Cardiac muscle cell (in vitro differentiated cells and primary cell): ENCODE results near the gene ESYT1. TPM values are rescaled to one million over a fixed set of nuclear protein-coding genes. Genes with fewer than 3 reads are reported as not detected.

Source experiments
- DNase-seq, 2 donors: peaks; one replicate each; pipeline versions ENCODE4 v3.0.0 to v3.0.0-alpha.2; 2010 to 2017; ENCODE audit warnings: low read depth in 1 of 2, low spot score in 1 of 2
- H3K27ac ChIP-seq: fragments of 200-600 bp; sonication (generic); 2 replicates; pipeline ENCODE4 v1.5.1; 2016
- H3K27me3 ChIP-seq: fragments of 200-600 bp; sonication (generic); 2 replicates; pipeline ENCODE4 v1.6.0; 2016; ENCODE audit warnings: control low read depth
- H3K36me3 ChIP-seq: fragments of 200-600 bp; sonication (generic); 2 replicates; pipeline ENCODE4 v1.5.1; 2016; ENCODE audit warnings: control low read depth
- H3K4me1 ChIP-seq: fragments of 200-600 bp; sonication (generic); 2 replicates; pipeline ENCODE4 v1.8.1; 2017; ENCODE audit warnings: low read depth, mild to moderate bottlenecking, mixed run types
- H3K4me3 ChIP-seq: fragments of 200-600 bp; sonication (generic); 2 replicates; pipeline ENCODE4 v1.5.1; 2016; ENCODE audit warnings: mild to moderate bottlenecking
- H3K9me3 ChIP-seq: fragments of 200-600 bp; sonication (generic); 2 replicates; pipeline ENCODE4 v1.5.1; 2017; ENCODE audit warnings: low read depth, mild to moderate bottlenecking, control low read depth
- polyA plus RNA-seq: library from polyadenylated mRNA; unstranded; fragments of >200 nt; fragmentation: Nextera tagmentation; extraction: Ambion mirVana; gene quantifications from 2 replicates; pipeline ENCODE4 v1.2.1, GENCODE V29; 2016
- total RNA-seq: library from RNA; depleted of rRNA; stranded (reverse); fragments of >200 nt; gene quantifications from 2 replicates; pipeline ENCODE4 v1.2.3, GENCODE V29; 2016
- TF ChIP-seq, protein P1 (sequence below): IDR thresholded peaks from 2 replicates; pipeline ENCODE4 v1.5.1; 2012; ENCODE audit warnings: low read depth, mild to moderate bottlenecking, low read length

ESYT1 gene
- total and polyA plus RNA-seq, 2 experiments from 2014 or later = 52.0 to 107 TPM

DNA sequence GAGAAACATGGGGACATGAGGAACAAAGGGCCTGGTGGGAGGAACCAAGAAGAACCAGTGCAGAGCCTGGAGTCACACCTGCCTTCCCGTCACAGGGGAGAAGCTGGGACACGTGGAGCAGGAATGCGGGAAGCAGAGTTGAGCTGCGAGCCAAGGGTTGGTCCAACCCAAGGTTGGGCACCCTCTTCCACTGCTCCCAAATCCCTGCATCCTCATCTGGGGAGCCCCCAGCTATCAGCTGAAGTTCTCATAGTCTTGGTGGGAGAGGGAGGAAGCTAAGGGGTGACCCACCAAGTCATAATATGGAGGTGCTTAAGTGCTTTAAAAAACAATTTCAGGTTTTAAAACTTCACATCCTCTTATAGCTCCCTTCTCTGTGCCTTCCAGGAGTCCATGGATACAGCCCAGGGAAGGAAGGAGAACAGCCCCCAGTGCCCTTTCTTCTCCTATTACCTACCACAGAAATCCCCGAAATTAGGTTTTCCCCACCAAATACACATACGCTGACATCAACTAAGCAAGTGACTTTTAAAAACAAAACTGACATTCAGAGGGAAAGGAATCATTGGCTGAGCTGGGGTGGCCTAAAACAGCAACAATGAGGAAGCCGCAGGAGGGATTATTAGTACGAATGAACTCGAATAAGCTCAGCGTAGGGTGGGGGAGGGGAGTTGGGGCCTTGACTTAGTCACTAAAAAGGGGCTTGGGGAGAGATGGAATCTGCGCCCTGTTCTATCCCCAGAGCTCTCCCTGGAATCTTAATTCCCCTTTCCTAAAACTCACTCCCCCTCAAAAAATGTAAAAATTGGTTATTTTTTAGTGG, 34.6 kb downstream of the ESYT1 start:
- Histone ChIP-seq H3K27me3 (no peaks in the 10 kb centered on the region), H3K27ac (peak overlapping the region; percentile 100), H3K4me3 (no peak overlapping the region), H3K36me3 (peaks cover 74% of the 10 kb centered on the region), H3K4me1 (peaks cover 29% of the 10 kb centered on the region), H3K9me3 (no peaks in the 10 kb centered on the region)
- DNase-seq = peak in 1 of 2 donors; percentile 44
- TF ChIP-seq, protein P1, sequence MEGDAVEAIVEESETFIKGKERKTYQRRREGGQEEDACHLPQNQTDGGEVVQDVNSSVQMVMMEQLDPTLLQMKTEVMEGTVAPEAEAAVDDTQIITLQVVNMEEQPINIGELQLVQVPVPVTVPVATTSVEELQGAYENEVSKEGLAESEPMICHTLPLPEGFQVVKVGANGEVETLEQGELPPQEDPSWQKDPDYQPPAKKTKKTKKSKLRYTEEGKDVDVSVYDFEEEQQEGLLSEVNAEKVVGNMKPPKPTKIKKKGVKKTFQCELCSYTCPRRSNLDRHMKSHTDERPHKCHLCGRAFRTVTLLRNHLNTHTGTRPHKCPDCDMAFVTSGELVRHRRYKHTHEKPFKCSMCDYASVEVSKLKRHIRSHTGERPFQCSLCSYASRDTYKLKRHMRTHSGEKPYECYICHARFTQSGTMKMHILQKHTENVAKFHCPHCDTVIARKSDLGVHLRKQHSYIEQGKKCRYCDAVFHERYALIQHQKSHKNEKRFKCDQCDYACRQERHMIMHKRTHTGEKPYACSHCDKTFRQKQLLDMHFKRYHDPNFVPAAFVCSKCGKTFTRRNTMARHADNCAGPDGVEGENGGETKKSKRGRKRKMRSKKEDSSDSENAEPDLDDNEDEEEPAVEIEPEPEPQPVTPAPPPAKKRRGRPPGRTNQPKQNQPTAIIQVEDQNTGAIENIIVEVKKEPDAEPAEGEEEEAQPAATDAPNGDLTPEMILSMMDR = no peak

DNA sequence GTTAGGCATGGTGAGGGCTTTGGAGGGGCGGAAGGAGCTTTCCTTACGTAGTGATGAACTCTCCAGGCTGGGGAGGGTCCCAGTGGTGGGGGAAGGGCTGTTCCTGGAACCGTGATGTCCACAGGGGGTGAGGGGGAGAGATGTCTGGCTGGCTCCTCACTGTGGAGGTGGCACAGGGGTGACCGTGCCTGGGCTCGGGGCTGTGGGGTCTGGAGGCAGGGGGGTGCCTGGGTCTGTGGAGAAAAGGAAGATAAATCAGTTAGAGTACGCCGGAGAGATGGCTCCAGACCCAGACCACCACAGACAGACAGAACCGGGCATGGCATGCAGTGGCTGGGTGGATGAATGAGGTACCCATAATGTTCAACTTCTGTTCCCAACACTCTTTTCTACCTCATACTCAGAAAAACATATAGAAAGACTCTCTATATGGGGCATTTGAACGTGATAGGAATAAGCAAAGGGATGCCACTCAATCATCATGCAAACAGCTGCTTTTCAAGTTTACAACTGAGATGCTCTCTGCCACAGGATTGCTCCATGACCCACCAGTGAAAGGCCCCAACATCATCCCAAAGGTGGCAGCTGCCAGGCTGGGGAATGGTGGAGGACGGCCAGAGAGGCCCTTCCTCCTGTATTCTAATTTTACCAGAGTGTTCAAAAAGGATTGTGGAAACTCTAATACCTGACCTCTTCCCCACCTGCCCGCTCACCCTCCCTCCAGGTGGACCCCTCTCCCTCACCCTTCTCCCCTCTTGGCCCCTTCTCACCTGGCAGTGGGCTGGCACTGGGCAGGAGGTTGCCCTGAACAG, 35.7 kb downstream of the ESYT1 start:
- H3K9me3 ChIP-seq = no peaks in the 10 kb centered on the region
- TF ChIP-seq, protein P1 = no peak
- no peak overlapping the region for H3K4me3 ChIP-seq
- no peaks in the 10 kb centered on the region for H3K27me3 ChIP-seq
- peaks cover 32% of the 10 kb centered on the region for H3K4me1 ChIP-seq
- DNase-seq = peak in 1 of 2 donors; percentile 42
- peak overlapping the region; percentile 100 for H3K27ac ChIP-seq
- H3K36me3 ChIP-seq = peaks cover 73% of the 10 kb centered on the region

DNA sequence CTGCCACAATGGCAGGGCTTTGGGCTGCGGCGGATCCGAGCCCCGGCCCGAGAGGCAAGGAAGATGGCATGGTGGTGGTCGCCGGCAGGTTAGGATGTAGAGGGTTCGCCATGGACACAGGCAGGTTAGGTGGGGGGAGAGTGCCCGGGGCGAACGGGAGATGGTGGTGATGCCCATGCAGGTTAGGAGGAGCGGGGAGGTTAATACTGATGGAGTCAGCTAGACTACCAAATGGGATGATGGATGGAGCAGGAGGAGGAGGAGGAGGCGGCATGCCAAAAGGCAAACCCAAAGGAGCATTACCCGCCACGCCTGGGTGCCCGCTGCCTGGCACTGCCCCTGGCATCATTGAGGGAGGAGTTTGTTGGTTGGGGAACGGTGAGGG, 36.3 kb downstream of the ESYT1 start:
- no peak for DNase-seq
- peaks cover 75% of the 10 kb centered on the region for H3K36me3 ChIP-seq
- H3K4me3 ChIP-seq = no peak overlapping the region
- H3K27me3 ChIP-seq = no peaks in the 10 kb centered on the region
- no peaks in the 10 kb centered on the region for H3K9me3 ChIP-seq
- peaks cover 32% of the 10 kb centered on the region for H3K4me1 ChIP-seq
- peak overlapping the region; percentile 100 for H3K27ac ChIP-seq
- TF ChIP-seq, protein P1 = no peak

DNA sequence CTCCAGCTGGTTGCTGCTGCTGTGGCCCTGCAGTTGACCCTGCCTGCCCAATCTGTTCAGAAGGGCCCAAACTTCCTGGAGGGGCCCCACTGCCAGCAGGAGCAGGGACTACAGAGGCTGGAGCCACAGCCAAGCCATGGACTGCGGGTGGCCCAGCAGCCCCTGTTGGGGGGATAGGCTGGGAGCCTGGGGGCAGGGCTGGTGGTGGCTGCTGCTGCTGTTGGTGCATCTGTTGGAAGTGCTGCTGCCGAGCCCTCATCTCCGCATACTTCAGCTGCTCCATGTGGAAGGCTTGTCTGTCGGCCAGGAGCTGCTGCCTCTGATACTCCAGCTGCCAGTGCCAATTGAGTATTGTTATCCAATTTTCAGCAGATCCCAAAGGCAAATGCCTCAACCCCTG, 37.3 kb downstream of the ESYT1 start:
- Histone ChIP-seq H3K27me3 (no peaks in the 10 kb centered on the region), H3K36me3 (peaks cover 66% of the 10 kb centered on the region), H3K9me3 (no peaks in the 10 kb centered on the region), H3K4me3 (no peak overlapping the region), H3K4me1 (peaks cover 22% of the 10 kb centered on the region), H3K27ac (no peak overlapping the region)
- DNase-seq = no peak
- TF ChIP-seq, protein P1 = no peak

DNA sequence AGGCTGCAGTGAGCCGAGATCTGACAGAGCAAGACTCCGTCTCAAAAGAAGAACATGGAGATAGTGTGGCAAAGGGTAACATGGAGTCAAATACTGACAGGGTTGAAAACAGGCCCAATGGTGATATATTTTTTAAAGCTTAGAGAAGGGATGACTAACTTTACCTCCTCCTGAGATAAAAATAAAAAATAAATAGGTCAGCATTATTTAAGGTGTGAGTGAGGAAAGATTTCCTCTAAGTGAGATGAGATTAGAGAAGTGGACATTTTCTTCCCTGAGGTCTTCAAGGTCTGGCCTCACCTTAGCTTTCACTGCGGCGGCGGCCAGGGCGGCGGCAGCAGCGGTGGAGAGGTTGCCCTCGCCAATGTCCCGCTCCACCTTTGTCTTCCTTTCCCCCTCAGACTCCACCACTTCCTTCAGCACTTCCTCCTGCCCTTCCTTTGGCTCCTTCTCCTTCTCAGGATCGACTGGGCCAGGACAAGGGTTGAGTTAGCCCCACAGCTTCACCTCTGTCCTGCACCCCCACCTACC, 41.2 kb downstream of the ESYT1 start:
- no peak overlapping the region for H3K4me3 ChIP-seq
- DNase-seq = no peak
- no peaks in the 10 kb centered on the region for H3K9me3 ChIP-seq
- TF ChIP-seq, protein P1 = no peak
- peaks cover 63% of the 10 kb centered on the region for H3K36me3 ChIP-seq
- H3K4me1 ChIP-seq = peaks cover 10% of the 10 kb centered on the region
- H3K27me3 ChIP-seq = no peaks in the 10 kb centered on the region
- H3K27ac ChIP-seq = no peak overlapping the region
